GM12878 (cell line): Measurements from ENCODE around the gene COL23A1. TPM values are rescaled to one million over a fixed set of nuclear protein-coding genes. Genes with fewer than 3 reads are reported as not detected.
"Not testable (repeated sequence)": the region's sequence is repeated elsewhere in the genome, so short reads cannot be mapped to it uniquely, and the experiment has no call there.

ENCODE experiments used
- ATAC-seq: fragments of 200-7000 bp; cut with Tn5 transposase; 3 replicates; pipeline ENCODE4 v1.9.1; 2020; ENCODE audit warnings: mild to moderate bottlenecking, moderate library complexity
- BruUV-seq: library from RNA; stranded (reverse); fragments of 400-500 nt; replicated peaks from 2 replicates; lab custom pipeline; 2021; lab: Mats Ljungman, UMichigan
- CTCF ChIA-PET: fragments of 300-600 bp; sonication (Branson Sonifier 250); formaldehyde crosslinking; extraction: SDS; loops from one replicate; lab custom pipeline; 2021; ENCODE audit warnings: inconsistent platforms; lab: Yijun Ruan, JAX
- POLR2A ChIA-PET: fragments of 350-600 bp; formaldehyde crosslinking; extraction: SDS; loops from one replicate; lab custom pipeline; 2021; ENCODE audit warnings: inconsistent platforms; lab: Charles Lee
- RAD21 ChIA-PET: fragments of 300-600 bp; sonication (Branson Sonifier 250); formaldehyde crosslinking; loops from one replicate; lab custom pipeline; 2023; ENCODE audit warnings: antibody characterized with exemption; ENCODE audit not compliant: unreplicated experiment; lab: Charles Lee
- SMC1A ChIA-PET: fragments of 300-600 bp; sonication (Branson Sonifier 250); formaldehyde crosslinking; loops from one replicate; lab custom pipeline; 2023; ENCODE audit not compliant: unreplicated experiment, uncharacterized antibody; lab: Charles Lee
- DNase-seq: peaks from one replicate; pipeline ENCODE4 v3.0.0-alpha.2; 2011; ENCODE audit warnings: low read depth, low spot score
- FAIRE-seq: peaks from 3 replicates; lab custom pipeline; 2011; peaks lifted over from hg19 to GRCh38; lab: Jason Lieb, UNC
- H2AFZ ChIP-seq: 2 replicates; pipeline ENCODE4 v1.6.0; 2011; ENCODE audit warnings: low read depth, low read length, control low read depth; ENCODE audit not compliant: control insufficient read depth
- H3K27ac ChIP-seq: 2 replicates; pipeline ENCODE4 v1.5.1; 2011; ENCODE audit warnings: control low read depth; ENCODE audit not compliant: control insufficient read depth, insufficient read depth
- H3K27me3 ChIP-seq, 2 experiments: replicated peaks in 1 of 2; 2 replicates each; pipeline versions ENCODE4 v1.6.0 to v1.6.1; 2011; ENCODE audit warnings: low read length in 1 of 2; ENCODE audit not compliant: control insufficient read depth in 2 of 2, insufficient read depth in 2 of 2
- H3K36me3 ChIP-seq, 2 experiments: 2 replicates each; pipeline ENCODE4 v1.5.1; 2011; ENCODE audit warnings: low read length in 1 of 2; ENCODE audit not compliant: control insufficient read depth in 2 of 2, insufficient read depth in 2 of 2
- H3K4me1 ChIP-seq: 2 replicates; pipeline ENCODE4 v1.6.1; 2011; ENCODE audit warnings: mild to moderate bottlenecking, low read length, moderate library complexity, mixed read lengths; ENCODE audit not compliant: control insufficient read depth, insufficient read depth
- H3K4me2 ChIP-seq: 2 replicates; pipeline ENCODE4 v1.6.0; 2011; ENCODE audit warnings: control low read depth; ENCODE audit not compliant: control insufficient read depth, insufficient read depth
- H3K4me3 ChIP-seq: fragments of 200-600 bp; sonication (generic); 2 replicates; pipeline ENCODE4 v1.5.1; 2016
- H3K79me2 ChIP-seq: 2 replicates; pipeline ENCODE4 v1.6.0; 2011; ENCODE audit warnings: low read length; ENCODE audit not compliant: control insufficient read depth, insufficient read depth
- H3K9ac ChIP-seq: 2 replicates; pipeline ENCODE4 v1.8.0; 2011; ENCODE audit warnings: low read length, control low read depth, mixed read lengths; ENCODE audit not compliant: control insufficient read depth, insufficient read depth
- H3K9me3 ChIP-seq: replicated peaks from 3 replicates; pipeline ENCODE4 v1.5.1; 2011; ENCODE audit warnings: mild to moderate bottlenecking, low read length; ENCODE audit not compliant: control insufficient read depth, insufficient read depth
- H4K20me1 ChIP-seq: 2 replicates; pipeline ENCODE4 v1.6.0; 2011; ENCODE audit not compliant: control insufficient read depth, insufficient read depth
- MYC ChIP-seq: IDR thresholded peaks from 2 replicates; pipeline ENCODE4 v1.6.1; 2011; ENCODE audit warnings: mild to moderate bottlenecking, low read length, moderate library complexity, inconsistent platforms; ENCODE audit not compliant: insufficient read depth, insufficient replicate concordance, insufficient read length, severe bottlenecking
- NRF1 ChIP-seq: conservative IDR thresholded peaks from 2 replicates; pipeline ENCODE4 v1.6.1; 2011; ENCODE audit warnings: mild to moderate bottlenecking, low read depth, low read length, improper control_type of control experiment
- SMAD5 ChIP-seq: IDR thresholded peaks from 2 replicates; pipeline ENCODE4 v1.6.1; 2016; ENCODE audit warnings: antibody characterized with exemption, low read depth
- ZBED1 ChIP-seq: IDR thresholded peaks from 2 replicates; pipeline ENCODE4 v1.6.1; 2016; ENCODE audit warnings: borderline replicate concordance
- WGBS: methylation state at CpG from one replicate; pipeline ENCODE4 v1.1.6; 2016; ENCODE audit warnings: low lambda C conversion rate; ENCODE audit not compliant: insufficient replicate concordance, insufficient coverage; ENCODE audit errors: missing lambda C conversion rate; 5-methylcytosine and 5-hydroxymethylcytosine counted together
- in situ Hi-C: fragments of 300-500 bp; cut with MboI; formaldehyde crosslinking; loops from 9 replicates; pipeline ENCODE4 v1.14.3; 2018; ENCODE audit warnings: mixed read lengths
- intact Hi-C: fragments of 100-400 bp; cut with micrococcal nuclease; formaldehyde crosslinking; loops from one replicate; pipeline ENCODE4 v1.14.2; 2022; ENCODE audit not compliant: unreplicated experiment
- polyA plus RNA-seq, 11 experiments: library from polyadenylated mRNA; depleted of rRNA in 4 of 11; unstranded in 6 of 11; stranded (reverse) in 5 of 11; fragments of >200 nt; fragmentation: Nextera tagmentation in 4 of 11; fragmentation: Illumina TruSeq in 1 of 11; extraction: Ambion mirVana in 4 of 11; extraction: Trizol in 1 of 11; gene quantifications; 1 replicate in 1 of 11; 2 replicates in 10 of 11; pipeline versions ENCODE4 v1.2.1 to v1.2.3, GENCODE V29; 2011 to 2016; ENCODE audit warnings: inconsistent platforms in 2 of 11, missing spikeins in 2 of 11, low read depth in 1 of 11
- total RNA-seq, 4 experiments: library from RNA; depleted of rRNA in 3 of 4; stranded (reverse); fragments of >200 nt in 3 of 4; fragmentation: Illumina TruSeq in 1 of 4; extraction: Trizol in 1 of 4; gene quantifications; 2 replicates each; pipeline versions ENCODE4 v1.2.1 to v1.2.3, GENCODE V29; 2013 to 2021
- TF ChIP-seq, protein P1 (sequence below): fragments of 150-350 bp; IDR thresholded peaks from 2 replicates; pipeline ENCODE4 v1.6.1; 2016; ENCODE audit warnings: low read depth, low read length
- TF ChIP-seq, protein P2 (sequence below): IDR thresholded peaks from 2 replicates; pipeline ENCODE4 v1.6.1; 2011; ENCODE audit warnings: mild to moderate bottlenecking, low read depth, low read length, moderate library complexity; ENCODE audit not compliant: insufficient replicate concordance
- TF ChIP-seq, protein P3 (sequence below): IDR thresholded peaks from 2 replicates; pipeline ENCODE4 v1.6.1; 2011; ENCODE audit warnings: borderline replicate concordance, low read depth, mild to moderate bottlenecking, moderate library complexity, low read length; ENCODE audit not compliant: insufficient read depth, poor library complexity, severe bottlenecking

COL23A1 gene
- total and polyA plus RNA-seq, 10 of the 15 experiments (the other 5 are each of a cell fraction or from before 2014, with no cell fraction given): 0.03 to 0.83 (median 0.09) TPM; not detected in 5

DNA sequence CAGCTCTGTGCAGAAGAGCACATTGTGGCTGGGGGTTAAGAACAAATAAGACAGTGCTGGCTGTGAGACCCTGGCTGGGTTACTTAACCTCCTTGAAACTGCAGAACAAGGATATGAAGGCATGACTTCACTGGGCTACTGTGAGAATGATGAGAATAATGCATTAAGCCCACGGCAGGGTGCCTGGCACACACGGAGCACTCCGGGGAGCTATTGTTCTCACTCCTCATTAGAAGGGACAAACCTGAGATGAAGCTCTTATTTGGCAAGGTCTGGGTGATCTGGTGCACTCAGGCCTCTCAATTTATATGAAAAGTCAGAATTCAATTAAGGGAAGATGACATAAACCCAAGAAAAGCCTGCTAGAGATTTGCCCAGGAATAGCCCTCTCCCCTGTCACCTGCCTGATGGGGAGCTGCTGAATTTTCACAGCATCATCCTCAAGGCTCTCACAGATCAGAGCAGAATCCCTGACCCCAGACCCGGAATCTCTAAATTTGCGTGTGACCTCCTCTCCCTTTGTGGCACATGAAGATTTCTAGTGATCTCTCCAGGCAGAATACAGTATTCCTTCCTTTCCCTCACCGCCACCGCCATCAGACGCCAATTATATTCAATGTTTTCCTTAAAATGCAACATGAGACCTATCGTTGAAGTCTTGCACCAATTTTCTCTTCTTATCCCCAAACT is 102.1 kb downstream of the COL23A1 start:
- Histone ChIP-seq H3K4me2 (no peak overlapping the region), H3K36me3 (no peaks in the 10 kb centered on the region), H3K4me3 (no peak overlapping the region), H3K4me1 (no peaks in the 10 kb centered on the region), H3K79me2 (no peaks in the 10 kb centered on the region), H2AFZ (no peak overlapping the region), H3K27me3 (no peaks in the 10 kb centered on the region), H3K9me3 (no peaks in the 10 kb centered on the region; the same call in 2 of the 3 replicates), H3K27ac (no peak overlapping the region), H3K9ac (no peak overlapping the region), H4K20me1 (no peaks in the 10 kb centered on the region)
- ATAC-seq: no peak
- intact Hi-C loops: no loop called here
- in situ Hi-C loops: no loop called here
- no peak for FAIRE-seq
- WGBS: 51% methylated on average over 9 of the region's 9 CpGs
- ChIA-PET POLR2A (no interaction called here), SMC1A (no interaction called here), RAD21 (no interaction called here), CTCF (no interaction called here)
- no peak for TF ChIP-seq NRF1
- TF ChIP-seq, protein P1, sequence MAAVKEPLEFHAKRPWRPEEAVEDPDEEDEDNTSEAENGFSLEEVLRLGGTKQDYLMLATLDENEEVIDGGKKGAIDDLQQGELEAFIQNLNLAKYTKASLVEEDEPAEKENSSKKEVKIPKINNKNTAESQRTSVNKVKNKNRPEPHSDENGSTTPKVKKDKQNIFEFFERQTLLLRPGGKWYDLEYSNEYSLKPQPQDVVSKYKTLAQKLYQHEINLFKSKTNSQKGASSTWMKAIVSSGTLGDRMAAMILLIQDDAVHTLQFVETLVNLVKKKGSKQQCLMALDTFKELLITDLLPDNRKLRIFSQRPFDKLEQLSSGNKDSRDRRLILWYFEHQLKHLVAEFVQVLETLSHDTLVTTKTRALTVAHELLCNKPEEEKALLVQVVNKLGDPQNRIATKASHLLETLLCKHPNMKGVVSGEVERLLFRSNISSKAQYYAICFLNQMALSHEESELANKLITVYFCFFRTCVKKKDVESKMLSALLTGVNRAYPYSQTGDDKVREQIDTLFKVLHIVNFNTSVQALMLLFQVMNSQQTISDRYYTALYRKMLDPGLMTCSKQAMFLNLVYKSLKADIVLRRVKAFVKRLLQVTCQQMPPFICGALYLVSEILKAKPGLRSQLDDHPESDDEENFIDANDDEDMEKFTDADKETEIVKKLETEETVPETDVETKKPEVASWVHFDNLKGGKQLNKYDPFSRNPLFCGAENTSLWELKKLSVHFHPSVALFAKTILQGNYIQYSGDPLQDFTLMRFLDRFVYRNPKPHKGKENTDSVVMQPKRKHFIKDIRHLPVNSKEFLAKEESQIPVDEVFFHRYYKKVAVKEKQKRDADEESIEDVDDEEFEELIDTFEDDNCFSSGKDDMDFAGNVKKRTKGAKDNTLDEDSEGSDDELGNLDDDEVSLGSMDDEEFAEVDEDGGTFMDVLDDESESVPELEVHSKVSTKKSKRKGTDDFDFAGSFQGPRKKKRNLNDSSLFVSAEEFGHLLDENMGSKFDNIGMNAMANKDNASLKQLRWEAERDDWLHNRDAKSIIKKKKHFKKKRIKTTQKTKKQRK: no peak
- no peak for TF ChIP-seq MYC
- no peak for TF ChIP-seq SMAD5
- TF ChIP-seq, protein P2, sequence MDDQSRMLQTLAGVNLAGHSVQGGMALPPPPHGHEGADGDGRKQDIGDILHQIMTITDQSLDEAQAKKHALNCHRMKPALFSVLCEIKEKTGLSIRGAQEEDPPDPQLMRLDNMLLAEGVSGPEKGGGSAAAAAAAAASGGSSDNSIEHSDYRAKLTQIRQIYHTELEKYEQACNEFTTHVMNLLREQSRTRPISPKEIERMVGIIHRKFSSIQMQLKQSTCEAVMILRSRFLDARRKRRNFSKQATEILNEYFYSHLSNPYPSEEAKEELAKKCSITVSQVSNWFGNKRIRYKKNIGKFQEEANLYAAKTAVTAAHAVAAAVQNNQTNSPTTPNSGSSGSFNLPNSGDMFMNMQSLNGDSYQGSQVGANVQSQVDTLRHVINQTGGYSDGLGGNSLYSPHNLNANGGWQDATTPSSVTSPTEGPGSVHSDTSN: no peak
- no peak for TF ChIP-seq ZBED1
- TF ChIP-seq, protein P3, sequence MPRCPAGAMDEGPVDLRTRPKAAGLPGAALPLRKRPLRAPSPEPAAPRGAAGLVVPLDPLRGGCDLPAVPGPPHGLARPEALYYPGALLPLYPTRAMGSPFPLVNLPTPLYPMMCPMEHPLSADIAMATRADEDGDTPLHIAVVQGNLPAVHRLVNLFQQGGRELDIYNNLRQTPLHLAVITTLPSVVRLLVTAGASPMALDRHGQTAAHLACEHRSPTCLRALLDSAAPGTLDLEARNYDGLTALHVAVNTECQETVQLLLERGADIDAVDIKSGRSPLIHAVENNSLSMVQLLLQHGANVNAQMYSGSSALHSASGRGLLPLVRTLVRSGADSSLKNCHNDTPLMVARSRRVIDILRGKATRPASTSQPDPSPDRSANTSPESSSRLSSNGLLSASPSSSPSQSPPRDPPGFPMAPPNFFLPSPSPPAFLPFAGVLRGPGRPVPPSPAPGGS: no peak
- DNase-seq: no peak
- no TSS peak for BruUV-seq

- H3K9me3 ChIP-seq, H3K79me2 ChIP-seq, RAD21 ChIA-PET, intact Hi-C loops, POLR2A ChIA-PET, H2AFZ ChIP-seq, DNase-seq, FAIRE-seq, H3K4me2 ChIP-seq, H3K27me3 ChIP-seq, H3K4me1 ChIP-seq, H3K4me3 ChIP-seq, H3K9ac ChIP-seq, BruUV-seq, in situ Hi-C loops, H3K36me3 ChIP-seq, ATAC-seq, CTCF ChIA-PET, H3K27ac ChIP-seq, H4K20me1 ChIP-seq: not testable (repeated sequence)
- 31% methylated on average over 10 of the region's 10 CpGs for WGBS
- SMC1A ChIA-PET: interaction anchor here (1.1 kb wide), 1 partner anchor 10 kb away, joined by 3 read pairs; no protein-coding TSS in a partner anchor
Measured at GRCh38 chr5:178486878-178487512, 103.2 kb downstream of the COL23A1 start.
